ENCODE data around the gene RPP30. TPM values are rescaled to one million over a fixed set of nuclear protein-coding genes. Genes with fewer than 3 reads are reported as not detected.

Gene RPP30
- polyA plus RNA-seq, 3 donors = 24.9 to 42.9 (median 40.3) TPM

GRCh38 chr10:90923111-90923731 lies 51.4 kb downstream of the RPP30 start:
- no peaks in the 10 kb centered on the region for H3K9me3 ChIP-seq (replicated peaks in 1 of 2; ENCODE audit: control insufficient read depth in 1 of 2, insufficient read depth in 1 of 2, low read length in 2 of 2)
- H3K79me2 ChIP-seq (ENCODE audit: insufficient read depth, low read length) = no peaks in the 10 kb centered on the region
- Mint-ChIP-seq H3K36me3 (no peaks in the 10 kb centered on the region), H3K4me3 (no peak overlapping the region), H3K27ac (no peak overlapping the region), H3K27me3 (ENCODE audit: low read depth in 3 of 3) (peaks cover 1 to 9% (median 4%) of the 10 kb centered on the region in 3 donors), H3K4me1 (peaks cover 2% of the 10 kb centered on the region), H3K9me3 (peaks cover 0 to 2% (median 0%) of the 10 kb centered on the region in 7 donors)
- no peak overlapping the region for H3K9ac ChIP-seq (ENCODE audit: insufficient read depth, low read length, poor library complexity, severe bottlenecking)
- H3K27me3 ChIP-seq (ENCODE audit: control insufficient read depth in 2 of 2, insufficient read depth in 2 of 2, low read length in 2 of 2) = no peaks in the 10 kb centered on the region
- no peak overlapping the region for H3K27ac ChIP-seq (ENCODE audit: low read depth in 1 of 2, low read length in 2 of 2)
- H3K4me3 ChIP-seq (replicated peaks in 1 of 3; ENCODE audit: low read depth in 2 of 3, low read length in 3 of 3) = no peak overlapping the region
- H3K36me3 ChIP-seq (replicated peaks in 1 of 2; ENCODE audit: control insufficient read depth in 1 of 2, insufficient read depth in 2 of 2, low read length in 2 of 2) = no peaks in the 10 kb centered on the region
- TF ChIP-seq, protein P1, sequence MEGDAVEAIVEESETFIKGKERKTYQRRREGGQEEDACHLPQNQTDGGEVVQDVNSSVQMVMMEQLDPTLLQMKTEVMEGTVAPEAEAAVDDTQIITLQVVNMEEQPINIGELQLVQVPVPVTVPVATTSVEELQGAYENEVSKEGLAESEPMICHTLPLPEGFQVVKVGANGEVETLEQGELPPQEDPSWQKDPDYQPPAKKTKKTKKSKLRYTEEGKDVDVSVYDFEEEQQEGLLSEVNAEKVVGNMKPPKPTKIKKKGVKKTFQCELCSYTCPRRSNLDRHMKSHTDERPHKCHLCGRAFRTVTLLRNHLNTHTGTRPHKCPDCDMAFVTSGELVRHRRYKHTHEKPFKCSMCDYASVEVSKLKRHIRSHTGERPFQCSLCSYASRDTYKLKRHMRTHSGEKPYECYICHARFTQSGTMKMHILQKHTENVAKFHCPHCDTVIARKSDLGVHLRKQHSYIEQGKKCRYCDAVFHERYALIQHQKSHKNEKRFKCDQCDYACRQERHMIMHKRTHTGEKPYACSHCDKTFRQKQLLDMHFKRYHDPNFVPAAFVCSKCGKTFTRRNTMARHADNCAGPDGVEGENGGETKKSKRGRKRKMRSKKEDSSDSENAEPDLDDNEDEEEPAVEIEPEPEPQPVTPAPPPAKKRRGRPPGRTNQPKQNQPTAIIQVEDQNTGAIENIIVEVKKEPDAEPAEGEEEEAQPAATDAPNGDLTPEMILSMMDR (IDR thresholded peaks at IDR 0.05) = no peak
- no peak for DNase-seq
- H3K4me2 ChIP-seq (replicated peaks; ENCODE audit: extremely low read depth, low read length, poor library complexity, severe bottlenecking) = no peak overlapping the region
- H4K20me1 ChIP-seq (ENCODE audit: insufficient read depth, low read length) = no peaks in the 10 kb centered on the region
- no peaks in the 10 kb centered on the region for H3K4me1 ChIP-seq (ENCODE audit: control insufficient read depth in 1 of 2, insufficient read depth in 2 of 2, low read length in 2 of 2)
- intact Hi-C loops (cut with micrococcal nuclease) = no loop called here
- no peak overlapping the region for H2AFZ ChIP-seq (ENCODE audit: insufficient read depth, low read depth, low read length, poor library complexity, severe bottlenecking)
- no CpG with 5 or more reads among the region's 2 CpGs for WGBS (ENCODE audit: insufficient coverage)

- intact Hi-C loops (cut with micrococcal nuclease) = no loop called here
- Mint-ChIP-seq H3K4me3 (no peak overlapping the region), H3K4me1 (peaks cover 2% of the 10 kb centered on the region), H3K27me3 (ENCODE audit: low read depth in 3 of 3) (peaks cover 1 to 9% (median 4%) of the 10 kb centered on the region in 3 donors), H3K9me3 (peaks cover 0 to 2% (median 0%) of the 10 kb centered on the region in 7 donors), H3K36me3 (no peaks in the 10 kb centered on the region), H3K27ac (no peak overlapping the region)
- Histone ChIP-seq H3K4me1 (ENCODE audit: control insufficient read depth in 1 of 2, insufficient read depth in 2 of 2, low read length in 2 of 2) (no peaks in the 10 kb centered on the region), H3K4me2 (replicated peaks; ENCODE audit: extremely low read depth, low read length, poor library complexity, severe bottlenecking) (no peak overlapping the region), H4K20me1 (ENCODE audit: insufficient read depth, low read length) (no peaks in the 10 kb centered on the region), H3K9me3 (replicated peaks in 1 of 2; ENCODE audit: control insufficient read depth in 1 of 2, insufficient read depth in 1 of 2, low read length in 2 of 2) (no peaks in the 10 kb centered on the region), H3K4me3 (replicated peaks in 1 of 3; ENCODE audit: low read depth in 2 of 3, low read length in 3 of 3) (no peak overlapping the region), H3K27ac (ENCODE audit: low read depth in 1 of 2, low read length in 2 of 2) (no peak overlapping the region), H3K9ac (ENCODE audit: insufficient read depth, low read length, poor library complexity, severe bottlenecking) (no peak overlapping the region), H2AFZ (ENCODE audit: insufficient read depth, low read depth, low read length, poor library complexity, severe bottlenecking) (no peak overlapping the region), H3K36me3 (replicated peaks in 1 of 2; ENCODE audit: control insufficient read depth in 1 of 2, insufficient read depth in 2 of 2, low read length in 2 of 2) (no peaks in the 10 kb centered on the region), H3K27me3 (ENCODE audit: control insufficient read depth in 2 of 2, insufficient read depth in 2 of 2, low read length in 2 of 2) (no peaks in the 10 kb centered on the region), H3K79me2 (ENCODE audit: insufficient read depth, low read length) (no peaks in the 10 kb centered on the region)
- DNase-seq = no peak
- TF ChIP-seq, protein P1 (IDR thresholded peaks at IDR 0.05) = no peak
- WGBS (ENCODE audit: insufficient coverage) = 83% methylated on average over 1 of the region's 3 CpGs
These were observed 52.8 kb downstream of the RPP30 start for GRCh38 chr10:90924552-90924951.

Data from CD14-positive monocyte (primary cell).